B cell (primary cell): Measurements from ENCODE around the gene ADK. TPM values are rescaled to one million over a fixed set of nuclear protein-coding genes. Genes with fewer than 3 reads are reported as not detected.
A peak's percentile ranks its signal among the peaks of the same experiment; 100 is the strongest.
"Not testable (repeated sequence)": the region's sequence is repeated elsewhere in the genome, so short reads cannot be mapped to it uniquely, and the experiment has no call there.

Source experiments
- ATAC-seq: fragments of 200-7000 bp; cut with Tn5 transposase; one replicate; pipeline ENCODE4 v1.10.0; 2021; ENCODE audit warnings: low read depth, mild to moderate bottlenecking, moderate number of reproducible peaks, moderate library complexity
- CTCF ChIA-PET: fragments of 350-600 bp; sonication (Branson Sonifier 250); formaldehyde crosslinking; loops from one replicate; lab custom pipeline; 2021; ENCODE audit warnings: antibody characterized with exemption, inconsistent platforms; lab: Charles Lee
- POLR2A ChIA-PET: fragments of 350-600 bp; sonication (Branson Sonifier 250); formaldehyde crosslinking; loops from one replicate; lab custom pipeline; 2021; ENCODE audit warnings: antibody characterized with exemption; lab: Charles Lee
- DNase-seq: peaks from one replicate; pipeline ENCODE4 v3.0.0; 2013
- H2AFZ ChIP-seq: 2 replicates; pipeline ENCODE4 v1.6.1; 2012; ENCODE audit warnings: mild to moderate bottlenecking, low read depth, low read length; ENCODE audit not compliant: insufficient read depth, poor library complexity, severe bottlenecking
- H3K27ac ChIP-seq, 2 donors: 1 replicate in 1 of 2; 2 replicates in 1 of 2; pipeline ENCODE4 v1.5.1; 2012 to 2013; ENCODE audit warnings: low read length in 2 of 2, mild to moderate bottlenecking in 2 of 2, moderate library complexity in 1 of 2
- H3K27me3 ChIP-seq, 4 experiments: fragments of 200-600 bp in 1 of 4; sonication (generic) in 1 of 4; replicated peaks in 1 of 4; 1 replicate in 2 of 4; 2 replicates in 2 of 4; pipeline versions ENCODE4 v1.6.1 to v1.7.0; 2013 to 2016; ENCODE audit warnings: low read length in 3 of 4, mild to moderate bottlenecking in 2 of 4, mixed read lengths in 1 of 4, moderate library complexity in 1 of 4; ENCODE audit not compliant: insufficient read depth in 4 of 4, control insufficient read depth in 3 of 4; ENCODE audit errors: control extremely low read depth in 1 of 4
- H3K36me3 ChIP-seq, 2 experiments: replicated peaks in 1 of 2; 1 replicate in 1 of 2; 2 replicates in 1 of 2; pipeline versions ENCODE4 v1.6.1 to v1.7.1; 2013; ENCODE audit warnings: low read length in 1 of 2; ENCODE audit not compliant: insufficient read depth in 2 of 2, control insufficient read depth in 1 of 2; ENCODE audit errors: control extremely low read depth in 1 of 2, extremely low read depth in 1 of 2
- H3K4me1 ChIP-seq, 2 donors: fragments of 200-600 bp in 1 of 2; sonication (generic) in 1 of 2; 1 replicate in 1 of 2; 2 replicates in 1 of 2; pipeline versions ENCODE4 v1.5.1 to v1.6.1; 2013 to 2017; ENCODE audit warnings: low read length in 2 of 2; ENCODE audit not compliant: control insufficient read depth in 2 of 2, insufficient read depth in 2 of 2
- H3K4me2 ChIP-seq: replicated peaks from 2 replicates; pipeline ENCODE3; 2012; ENCODE audit warnings: mild to moderate bottlenecking, low read depth, low read length; ENCODE audit not compliant: poor library complexity, severe bottlenecking
- H3K4me3 ChIP-seq, 5 experiments: fragments of 200-600 bp in 1 of 5; sonication (generic) in 1 of 5; 1 replicate in 3 of 5; 2 replicates in 2 of 5; pipeline versions ENCODE4 v1.5.1 to v1.7.0; 2011 to 2016; ENCODE audit warnings: low read length in 4 of 5, mild to moderate bottlenecking in 4 of 5, low read depth in 2 of 5, control low read depth in 1 of 5, moderate library complexity in 1 of 5; ENCODE audit not compliant: insufficient read depth in 1 of 5; ENCODE audit errors: control extremely low read depth in 1 of 5, extremely low read depth in 1 of 5
- H3K79me2 ChIP-seq: fragments of 200-600 bp; sonication (generic); one replicate; pipeline ENCODE4 v1.6.0; 2016; ENCODE audit warnings: low read length; ENCODE audit not compliant: control insufficient read depth, insufficient read depth
- H3K9ac ChIP-seq: fragments of 200-600 bp; sonication (generic); 2 replicates; pipeline ENCODE4 v1.6.1; 2017; ENCODE audit warnings: mild to moderate bottlenecking, low read length, moderate library complexity
- H3K9me3 ChIP-seq, 3 donors: one replicate each; pipeline versions ENCODE4 v1.6.1 to v1.7.1; 2013; ENCODE audit warnings: low read length in 2 of 3; ENCODE audit not compliant: control insufficient read depth in 2 of 3, insufficient read depth in 1 of 3; ENCODE audit errors: control extremely low read depth in 1 of 3
- H4K20me1 ChIP-seq: 2 replicates; pipeline ENCODE4 v1.6.0; 2012; ENCODE audit warnings: mild to moderate bottlenecking, low read length; ENCODE audit not compliant: insufficient read depth, control insufficient read depth, poor library complexity, severe bottlenecking
- H3K27ac Mint-ChIP-seq: one replicate; pipeline ENCODE4 v1.8.0; 2021; ENCODE audit warnings: mixed read lengths
- H3K27me3 Mint-ChIP-seq: one replicate; pipeline ENCODE4 v1.8.0; 2021; ENCODE audit warnings: mixed read lengths
- H3K4me1 Mint-ChIP-seq: one replicate; pipeline ENCODE4 v1.8.0; 2021; ENCODE audit warnings: mixed read lengths
- H3K4me3 Mint-ChIP-seq: one replicate; pipeline ENCODE4 v1.8.0; 2021; ENCODE audit warnings: mixed read lengths
- H3K9me3 Mint-ChIP-seq: one replicate; pipeline ENCODE4 v1.8.0; 2022; ENCODE audit warnings: mixed read lengths; ENCODE audit not compliant: insufficient read depth
- EZH2 ChIP-seq: IDR thresholded peaks from 2 replicates; pipeline ENCODE4 v1.6.1; 2012; ENCODE audit warnings: borderline replicate concordance, low read depth, mild to moderate bottlenecking, moderate library complexity, low read length; ENCODE audit not compliant: insufficient read depth, poor library complexity, severe bottlenecking
- WGBS: methylation state at CpG from one replicate; pipeline ENCODE4 v1.1.5; 2013; ENCODE audit warnings: missing lambda C conversion rate; ENCODE audit not compliant: insufficient coverage; 5-methylcytosine and 5-hydroxymethylcytosine counted together
- intact Hi-C: fragments of 100-400 bp; cut with micrococcal nuclease; formaldehyde crosslinking; loops from one replicate; pipeline ENCODE4 v1.10.0; 2022
- polyA plus RNA-seq: library from polyadenylated mRNA; depleted of rRNA; stranded (reverse); fragments of >200 nt; gene quantifications from 2 replicates; pipeline ENCODE4 v1.2.3, GENCODE V29; 2012
- total RNA-seq, 2 donors: library from RNA; stranded (reverse); fragments of 120-200 nt in 1 of 2; gene quantifications; 1 replicate in 1 of 2; 2 replicates in 1 of 2; pipeline versions ENCODE4 v1.2.3 to v1.2.4, GENCODE V29; 2013 to 2022
- TF ChIP-seq, protein P1 (sequence below): fragments of 200-600 bp; IDR thresholded peaks from one replicate; pipeline ENCODE4 v1.8.0; 2022; ENCODE audit warnings: antibody characterized with exemption, mild to moderate bottlenecking

ADK gene
- total and polyA plus RNA-seq, 2 donors (not counting 1 experiment from before 2014, with no cell fraction given) = 37.2 to 52.6 TPM

DNA sequence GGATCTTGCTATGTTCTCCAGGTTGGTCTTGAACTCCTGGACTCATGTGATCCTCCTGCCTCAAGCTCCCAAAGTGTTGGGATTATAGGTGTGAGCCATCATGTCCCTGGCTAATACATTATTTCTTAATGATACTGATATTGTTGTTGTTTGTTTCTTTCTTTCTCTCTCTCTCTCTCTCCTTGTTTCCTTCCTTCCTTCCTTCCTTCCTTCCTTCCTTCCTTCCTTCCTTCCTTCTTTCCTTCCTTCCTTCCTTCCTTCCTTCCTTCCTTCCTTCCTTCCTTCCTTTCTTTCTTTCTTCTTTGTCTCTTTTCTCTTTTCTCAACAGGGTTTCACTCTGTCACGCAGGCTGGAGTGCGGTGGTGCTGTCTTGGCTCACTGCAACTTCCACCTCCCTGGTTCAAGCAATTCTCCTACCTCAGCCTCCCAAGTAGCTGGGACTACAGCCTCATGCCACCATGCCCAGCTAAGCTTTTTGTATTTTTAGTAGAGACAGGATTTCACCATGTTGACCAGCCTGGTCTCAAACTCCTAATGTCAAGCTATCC is 149.1 kb downstream of the ADK start:
- POLR2A ChIA-PET = interaction anchor here (0.7 kb wide), 1 partner anchor 9 kb away, joined by 3 read pairs; no protein-coding TSS in a partner anchor

DNA sequence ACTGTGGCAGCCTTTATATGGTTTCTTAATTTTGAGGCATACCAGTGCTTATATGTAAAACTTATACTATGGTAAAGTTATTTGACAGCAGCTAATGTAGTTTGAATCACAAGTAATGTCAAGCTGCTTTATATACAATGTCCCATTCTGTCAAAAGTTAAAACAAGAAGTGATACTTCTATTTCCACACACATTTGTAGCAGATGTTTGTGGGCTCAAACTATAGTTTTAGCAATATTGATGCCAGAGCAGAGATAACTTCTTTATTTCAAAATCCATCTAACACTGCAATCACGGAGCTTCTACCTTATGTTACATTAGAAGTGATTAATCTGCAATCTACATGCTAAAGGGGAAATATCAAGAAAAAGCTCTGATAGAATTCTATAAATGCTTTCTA is 149.6 kb downstream of the ADK start:
- H3K9me3 Mint-ChIP-seq = no peaks in the 10 kb centered on the region
- intact Hi-C loops = no loop called here
- Histone ChIP-seq H3K79me2 (peaks cover 63% of the 10 kb centered on the region), H4K20me1 (peaks cover 38% of the 10 kb centered on the region), H3K9ac (no peak overlapping the region), H2AFZ (no peak overlapping the region), H3K27ac (peak overlapping the region in 1 of 2 donors; percentile 67), H3K4me3 (no peak overlapping the region), H3K27me3 (no peaks in the 10 kb centered on the region), H3K9me3 (peaks cover 0 to 3% (median 1%) of the 10 kb centered on the region in 3 donors), H3K36me3 (peaks cover 2 to 5% of the 10 kb centered on the region in 2 experiments), H3K4me2 (no peak overlapping the region), H3K4me1 (peaks cover 9 to 14% of the 10 kb centered on the region in 2 donors)
- no peaks in the 10 kb centered on the region for H3K27me3 Mint-ChIP-seq
- no peak overlapping the region for H3K4me3 Mint-ChIP-seq
- no CpG with 5 or more reads among the region's 1 CpG for WGBS
- peak overlapping the region; percentile 53 for H3K27ac Mint-ChIP-seq
- peak; percentile 53 for ATAC-seq
- ChIA-PET POLR2A (no interaction called here), CTCF (no interaction called here)
- H3K4me1 Mint-ChIP-seq = peaks cover 23% of the 10 kb centered on the region
- peak; percentile 10 for DNase-seq
- TF ChIP-seq EZH2 = no peak
- TF ChIP-seq, protein P1, sequence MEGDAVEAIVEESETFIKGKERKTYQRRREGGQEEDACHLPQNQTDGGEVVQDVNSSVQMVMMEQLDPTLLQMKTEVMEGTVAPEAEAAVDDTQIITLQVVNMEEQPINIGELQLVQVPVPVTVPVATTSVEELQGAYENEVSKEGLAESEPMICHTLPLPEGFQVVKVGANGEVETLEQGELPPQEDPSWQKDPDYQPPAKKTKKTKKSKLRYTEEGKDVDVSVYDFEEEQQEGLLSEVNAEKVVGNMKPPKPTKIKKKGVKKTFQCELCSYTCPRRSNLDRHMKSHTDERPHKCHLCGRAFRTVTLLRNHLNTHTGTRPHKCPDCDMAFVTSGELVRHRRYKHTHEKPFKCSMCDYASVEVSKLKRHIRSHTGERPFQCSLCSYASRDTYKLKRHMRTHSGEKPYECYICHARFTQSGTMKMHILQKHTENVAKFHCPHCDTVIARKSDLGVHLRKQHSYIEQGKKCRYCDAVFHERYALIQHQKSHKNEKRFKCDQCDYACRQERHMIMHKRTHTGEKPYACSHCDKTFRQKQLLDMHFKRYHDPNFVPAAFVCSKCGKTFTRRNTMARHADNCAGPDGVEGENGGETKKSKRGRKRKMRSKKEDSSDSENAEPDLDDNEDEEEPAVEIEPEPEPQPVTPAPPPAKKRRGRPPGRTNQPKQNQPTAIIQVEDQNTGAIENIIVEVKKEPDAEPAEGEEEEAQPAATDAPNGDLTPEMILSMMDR = no peak

More for the DNA sequence above, 149.1 kb downstream of the ADK start:
- peak overlapping the region; percentile 53 for H3K27ac Mint-ChIP-seq
- H3K27ac ChIP-seq = peak overlapping the region in 1 of 2 donors; percentile 67
- peaks cover 58% of the 10 kb centered on the region for H3K79me2 ChIP-seq
- H2AFZ ChIP-seq, H3K27me3 Mint-ChIP-seq, H3K4me2 ChIP-seq, H3K9me3 ChIP-seq, H3K4me3 ChIP-seq, intact Hi-C loops, ATAC-seq, CTCF ChIA-PET, H3K9ac ChIP-seq, DNase-seq, H3K4me3 Mint-ChIP-seq, H3K9me3 Mint-ChIP-seq, H3K27me3 ChIP-seq, H3K36me3 ChIP-seq: not testable (repeated sequence)
- H3K4me1 Mint-ChIP-seq = peaks cover 18% of the 10 kb centered on the region
- peaks cover 33% of the 10 kb centered on the region for H4K20me1 ChIP-seq
- H3K4me1 ChIP-seq = peaks cover 6 to 14% of the 10 kb centered on the region in 2 donors
- WGBS = no CpG with 5 or more reads among the region's 2 CpGs
